Fibroblast of mammary gland (primary cell): ENCODE measurements around the gene NEURL3.

Source experiments
- DNase-seq: peaks from one replicate; pipeline ENCODE4 v3.0.0-alpha.2; 2010; ENCODE audit warnings: low read depth
- H3K4me3 ChIP-seq: 2 replicates; pipeline ENCODE4 v1.5.1; 2011; ENCODE audit warnings: low read depth, mild to moderate bottlenecking, low read length, moderate library complexity; ENCODE audit not compliant: control insufficient read depth
- CTCF ChIP-seq: conservative IDR thresholded peaks from 2 replicates; pipeline ENCODE4 v1.5.1; 2011; ENCODE audit warnings: low read depth, low read length, inconsistent platforms; ENCODE audit not compliant: control insufficient read depth, insufficient read depth

The NEURL3 gene

GRCh38 chr2:96550787-96551604, 45.8 kb upstream of the NEURL3 start:
- DNase-seq: no peak
- no peak overlapping the region for H3K4me3 ChIP-seq
- no peak for TF ChIP-seq CTCF

GRCh38 chr2:96549967-96550786, 45.0 kb upstream of the NEURL3 start:
- no peak for TF ChIP-seq CTCF
- DNase-seq: no peak
- H3K4me3 ChIP-seq: no peak overlapping the region

GRCh38 chr2:96549466-96549785, 44.3 kb upstream of the NEURL3 start:
- no peak overlapping the region for H3K4me3 ChIP-seq
- DNase-seq: no peak
- TF ChIP-seq CTCF: no peak

GRCh38 chr2:96548558-96549465, 43.7 kb upstream of the NEURL3 start:
- no peak for TF ChIP-seq CTCF
- H3K4me3 ChIP-seq: no peak overlapping the region
- no peak for DNase-seq

- H3K4me3 ChIP-seq: no peak overlapping the region
- no peak for TF ChIP-seq CTCF
- no peak for DNase-seq
Measured at GRCh38 chr2:96547731-96548171, 42.6 kb upstream of the NEURL3 start.

GRCh38 chr2:96547203-96547641, 42.1 kb upstream of the NEURL3 start:
- TF ChIP-seq CTCF: no peak
- no peak overlapping the region for H3K4me3 ChIP-seq
- no peak for DNase-seq
